GM12878 (cell line): ENCODE data around the gene ANKRD55. TPM values are rescaled to one million over a fixed set of nuclear protein-coding genes. Genes with fewer than 3 reads are reported as not detected.

Experiments
- ATAC-seq: fragments of 200-7000 bp; cut with Tn5 transposase; 3 replicates; pipeline ENCODE4 v1.9.1; 2020; ENCODE audit warnings: mild to moderate bottlenecking, moderate library complexity
- BruUV-seq: library from RNA; stranded (reverse); fragments of 400-500 nt; replicated peaks from 2 replicates; lab custom pipeline; 2021; lab: Mats Ljungman, UMichigan
- CTCF ChIA-PET: fragments of 300-600 bp; sonication (Branson Sonifier 250); formaldehyde crosslinking; extraction: SDS; loops from one replicate; lab custom pipeline; 2021; ENCODE audit warnings: inconsistent platforms; lab: Yijun Ruan, JAX
- POLR2A ChIA-PET: fragments of 350-600 bp; formaldehyde crosslinking; extraction: SDS; loops from one replicate; lab custom pipeline; 2021; ENCODE audit warnings: inconsistent platforms; lab: Charles Lee
- RAD21 ChIA-PET: fragments of 300-600 bp; sonication (Branson Sonifier 250); formaldehyde crosslinking; loops from one replicate; lab custom pipeline; 2023; ENCODE audit warnings: antibody characterized with exemption; ENCODE audit not compliant: unreplicated experiment; lab: Charles Lee
- SMC1A ChIA-PET: fragments of 300-600 bp; sonication (Branson Sonifier 250); formaldehyde crosslinking; loops from one replicate; lab custom pipeline; 2023; ENCODE audit not compliant: unreplicated experiment, uncharacterized antibody; lab: Charles Lee
- DNase-seq: peaks from one replicate; pipeline ENCODE4 v3.0.0-alpha.2; 2011; ENCODE audit warnings: low read depth, low spot score
- FAIRE-seq: peaks from 3 replicates; lab custom pipeline; 2011; peaks lifted over from hg19 to GRCh38; lab: Jason Lieb, UNC
- H2AFZ ChIP-seq: 2 replicates; pipeline ENCODE4 v1.6.0; 2011; ENCODE audit warnings: low read depth, low read length, control low read depth; ENCODE audit not compliant: control insufficient read depth
- H3K27ac ChIP-seq: 2 replicates; pipeline ENCODE4 v1.5.1; 2011; ENCODE audit warnings: control low read depth; ENCODE audit not compliant: control insufficient read depth, insufficient read depth
- H3K27me3 ChIP-seq, 2 experiments: replicated peaks in 1 of 2; 2 replicates each; pipeline versions ENCODE4 v1.6.0 to v1.6.1; 2011; ENCODE audit warnings: low read length in 1 of 2; ENCODE audit not compliant: control insufficient read depth in 2 of 2, insufficient read depth in 2 of 2
- H3K36me3 ChIP-seq, 2 experiments: 2 replicates each; pipeline ENCODE4 v1.5.1; 2011; ENCODE audit warnings: low read length in 1 of 2; ENCODE audit not compliant: control insufficient read depth in 2 of 2, insufficient read depth in 2 of 2
- H3K4me1 ChIP-seq: 2 replicates; pipeline ENCODE4 v1.6.1; 2011; ENCODE audit warnings: mild to moderate bottlenecking, low read length, moderate library complexity, mixed read lengths; ENCODE audit not compliant: control insufficient read depth, insufficient read depth
- H3K4me2 ChIP-seq: 2 replicates; pipeline ENCODE4 v1.6.0; 2011; ENCODE audit warnings: control low read depth; ENCODE audit not compliant: control insufficient read depth, insufficient read depth
- H3K4me3 ChIP-seq: fragments of 200-600 bp; sonication (generic); 2 replicates; pipeline ENCODE4 v1.5.1; 2016
- H3K79me2 ChIP-seq: 2 replicates; pipeline ENCODE4 v1.6.0; 2011; ENCODE audit warnings: low read length; ENCODE audit not compliant: control insufficient read depth, insufficient read depth
- H3K9ac ChIP-seq: 2 replicates; pipeline ENCODE4 v1.8.0; 2011; ENCODE audit warnings: low read length, control low read depth, mixed read lengths; ENCODE audit not compliant: control insufficient read depth, insufficient read depth
- H3K9me3 ChIP-seq: replicated peaks from 3 replicates; pipeline ENCODE4 v1.5.1; 2011; ENCODE audit warnings: mild to moderate bottlenecking, low read length; ENCODE audit not compliant: control insufficient read depth, insufficient read depth
- H4K20me1 ChIP-seq: 2 replicates; pipeline ENCODE4 v1.6.0; 2011; ENCODE audit not compliant: control insufficient read depth, insufficient read depth
- BHLHE40 ChIP-seq, 2 experiments: fragments of 450-650 bp in 1 of 2; IDR thresholded peaks; 2 replicates each; pipeline ENCODE4 v1.6.1; 2011 to 2017; ENCODE audit warnings: low read depth in 2 of 2, borderline replicate concordance in 1 of 2, improper control_type of control experiment in 1 of 2, low read length in 1 of 2, mild to moderate bottlenecking in 1 of 2
- ETV6 ChIP-seq, 2 experiments: fragments of 450-650 bp in 1 of 2; IDR thresholded peaks in 1 of 2; conservative IDR thresholded peaks in 1 of 2; 2 replicates each; pipeline ENCODE4 v1.6.1; 2014; ENCODE audit warnings: antibody characterized with exemption in 1 of 2, borderline replicate concordance in 1 of 2, low read depth in 1 of 2, mild to moderate bottlenecking in 1 of 2, moderate library complexity in 1 of 2
- IKZF1 ChIP-seq: fragments of 450-650 bp; conservative IDR thresholded peaks from 2 replicates; pipeline ENCODE4 v1.6.1; 2017; ENCODE audit warnings: antibody characterized with exemption, mild to moderate bottlenecking
- IKZF2 ChIP-seq, 2 experiments: fragments of 450-650 bp; IDR thresholded peaks; 2 replicates each; pipeline ENCODE4 v1.6.1; 2017; ENCODE audit warnings: mild to moderate bottlenecking in 2 of 2, moderate library complexity in 2 of 2
- MTA2 ChIP-seq: fragments of 450-650 bp; IDR thresholded peaks from 2 replicates; pipeline ENCODE4 v1.6.1; 2016; ENCODE audit warnings: low read depth, mild to moderate bottlenecking, moderate library complexity
- MYC ChIP-seq: IDR thresholded peaks from 2 replicates; pipeline ENCODE4 v1.6.1; 2011; ENCODE audit warnings: mild to moderate bottlenecking, low read length, moderate library complexity, inconsistent platforms; ENCODE audit not compliant: insufficient read depth, insufficient replicate concordance, insufficient read length, severe bottlenecking
- NR2F1 ChIP-seq: fragments of 450-650 bp; conservative IDR thresholded peaks from 2 replicates; pipeline ENCODE4 v1.6.1; 2017; ENCODE audit warnings: mild to moderate bottlenecking
- ZNF217 ChIP-seq: fragments of 450-650 bp; IDR thresholded peaks from 2 replicates; pipeline ENCODE4 v1.6.1; 2017; ENCODE audit warnings: antibody characterized with exemption, mild to moderate bottlenecking
- WGBS: methylation state at CpG from one replicate; pipeline ENCODE4 v1.1.6; 2016; ENCODE audit warnings: low lambda C conversion rate; ENCODE audit not compliant: insufficient replicate concordance, insufficient coverage; ENCODE audit errors: missing lambda C conversion rate; 5-methylcytosine and 5-hydroxymethylcytosine counted together
- in situ Hi-C: fragments of 300-500 bp; cut with MboI; formaldehyde crosslinking; loops from 9 replicates; pipeline ENCODE4 v1.14.3; 2018; ENCODE audit warnings: mixed read lengths
- intact Hi-C: fragments of 100-400 bp; cut with micrococcal nuclease; formaldehyde crosslinking; loops from one replicate; pipeline ENCODE4 v1.14.2; 2022; ENCODE audit not compliant: unreplicated experiment
- polyA plus RNA-seq, 11 experiments: library from polyadenylated mRNA; depleted of rRNA in 4 of 11; unstranded in 6 of 11; stranded (reverse) in 5 of 11; fragments of >200 nt; fragmentation: Nextera tagmentation in 4 of 11; fragmentation: Illumina TruSeq in 1 of 11; extraction: Ambion mirVana in 4 of 11; extraction: Trizol in 1 of 11; gene quantifications; 1 replicate in 1 of 11; 2 replicates in 10 of 11; pipeline versions ENCODE4 v1.2.1 to v1.2.3, GENCODE V29; 2011 to 2016; ENCODE audit warnings: inconsistent platforms in 2 of 11, missing spikeins in 2 of 11, low read depth in 1 of 11
- total RNA-seq, 4 experiments: library from RNA; depleted of rRNA in 3 of 4; stranded (reverse); fragments of >200 nt in 3 of 4; fragmentation: Illumina TruSeq in 1 of 4; extraction: Trizol in 1 of 4; gene quantifications; 2 replicates each; pipeline versions ENCODE4 v1.2.1 to v1.2.3, GENCODE V29; 2013 to 2021

The ANKRD55 gene
- total and polyA plus RNA-seq, 10 of the 15 experiments (the other 5 are each of a cell fraction or from before 2014, with no cell fraction given) = 0.04 TPM; not detected in 9

DNA sequence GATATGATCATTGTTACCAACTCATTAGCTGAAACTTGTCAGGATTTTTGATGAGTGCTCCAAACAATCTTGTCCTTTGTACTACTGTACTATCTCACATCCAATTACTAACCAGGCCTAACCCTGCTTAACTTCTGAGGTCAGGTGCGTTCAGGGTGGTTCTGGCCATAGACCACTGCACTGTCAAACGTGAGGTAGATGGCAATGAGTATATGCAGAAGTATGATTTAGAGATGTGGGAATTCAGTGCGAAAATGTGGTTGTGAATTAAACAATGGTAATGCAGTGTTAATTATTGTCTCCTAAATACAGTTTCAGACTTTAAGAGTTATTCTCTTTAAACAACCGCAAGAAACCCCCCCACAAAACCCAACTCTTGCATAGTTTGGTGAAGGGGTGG lies 86.5 kb downstream of the ANKRD55 start:
- RAD21 ChIA-PET = interaction anchor here (0.5 to 7.9 kb wide), 9 partner anchors 14 to 151 kb away, joined by 4 to 41 read pairs (median 10); partner anchors contain the start of gene IL6ST
- Histone ChIP-seq H3K4me1 (peaks cover 35% of the 10 kb centered on the region), H3K79me2 (no peaks in the 10 kb centered on the region), H3K9me3 (no peaks in the 10 kb centered on the region), H3K27ac (no peak overlapping the region), H2AFZ (no peak overlapping the region), H4K20me1 (no peaks in the 10 kb centered on the region), H3K4me3 (no peak overlapping the region), H3K36me3 (no peaks in the 10 kb centered on the region), H3K9ac (no peak overlapping the region), H3K27me3 (no peaks in the 10 kb centered on the region; a peak in 1 of 4 replicates), H3K4me2 (no peak overlapping the region)
- DNase-seq (no peak), FAIRE-seq (no peak), ATAC-seq (no peak)
- no TSS peak for BruUV-seq
- CTCF ChIA-PET = interaction anchor here (0.6 to 4.8 kb wide), 7 partner anchors 53 to 211 kb away, joined by 3 to 25 read pairs (median 4); no protein-coding TSS in a partner anchor
- POLR2A ChIA-PET = interaction anchor here (2.1 kb wide), 1 partner anchor 52 kb away, joined by 16 read pairs; no protein-coding TSS in a partner anchor
- intact Hi-C loops (loop anchor here (5.0 kb wide), 1 partner anchor 169 kb away; no protein-coding TSS in a partner anchor), in situ Hi-C loops (loop anchor here (5.0 kb wide), 1 partner anchor 154 kb away; the partner anchor contains the start of gene IL6ST)
- SMC1A ChIA-PET = interaction anchor here (0.8 to 16.8 kb wide), 22 partner anchors 7 to 523 kb away, joined by 3 to 206 read pairs (median 10); no protein-coding TSS in a partner anchor
- TF ChIP-seq NR2F1 (peak; percentile 57; the same call in 1 of the 2 replicates), MTA2 (peak; percentile 88), IKZF2 (IDR thresholded peaks at IDR 0.05) (peak; percentile 32 to 39; a peak in 2 of 4 replicates), ZNF217 (peak; percentile 26; the same call in 1 of the 2 replicates), IKZF1 (0 out of 2 replicates have a peak, but pooled peaks have one; percentile 29), MYC (no peak), BHLHE40 (IDR thresholded peaks at IDR 0.05; ENCODE audit: borderline replicate concordance in 1 of 2, low read depth in 2 of 2, low read length in 1 of 2) (peak; percentile 85 to 89), ETV6 (conservative IDR thresholded peaks at IDR 0.05 in 1 of 2, IDR thresholded peaks at IDR 0.05 in 1 of 2; ENCODE audit: borderline replicate concordance in 1 of 2, low read depth in 1 of 2) (no peak)
- 56% methylated on average over 4 of the region's 4 CpGs for WGBS
